Activated T-cell treated with anti-CD3 and anti-CD28 coated beads for 4 hours (primary cell): ENCODE results near the gene GET4.
"Not testable (repeated sequence)": the region's sequence is repeated elsewhere in the genome, so short reads cannot be mapped to it uniquely, and the experiment has no call there.

ENCODE experiments used
- DNase-seq: peaks from one replicate; pipeline ENCODE4 v3.0.0-alpha.2; 2020

Gene GET4

GRCh38 chr7:846958-847650, 29.2 kb upstream of the GET4 start:
- not testable (repeated sequence) for DNase-seq

DNA sequence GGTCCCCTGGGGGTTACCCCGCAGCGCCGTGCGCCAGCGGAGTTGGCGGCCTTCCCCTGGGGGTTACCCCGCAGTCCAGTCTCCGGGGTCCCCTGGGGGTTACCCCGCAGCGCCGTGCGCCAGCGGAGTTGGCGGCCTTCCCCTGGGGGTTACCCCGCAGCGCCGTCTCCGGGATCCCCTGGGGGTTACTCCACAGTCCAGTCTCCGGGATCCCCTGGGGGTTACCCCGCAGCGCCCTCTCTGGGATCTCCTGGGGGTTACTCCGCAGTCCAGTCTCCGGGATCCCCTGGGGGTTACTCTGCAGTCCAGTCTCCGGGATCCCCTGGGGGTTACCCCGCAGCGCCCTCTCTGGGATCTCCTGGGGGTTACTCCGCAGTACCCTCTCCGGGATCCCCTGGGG, 28.6 kb upstream of the GET4 start:
- not testable (repeated sequence) for DNase-seq

DNA sequence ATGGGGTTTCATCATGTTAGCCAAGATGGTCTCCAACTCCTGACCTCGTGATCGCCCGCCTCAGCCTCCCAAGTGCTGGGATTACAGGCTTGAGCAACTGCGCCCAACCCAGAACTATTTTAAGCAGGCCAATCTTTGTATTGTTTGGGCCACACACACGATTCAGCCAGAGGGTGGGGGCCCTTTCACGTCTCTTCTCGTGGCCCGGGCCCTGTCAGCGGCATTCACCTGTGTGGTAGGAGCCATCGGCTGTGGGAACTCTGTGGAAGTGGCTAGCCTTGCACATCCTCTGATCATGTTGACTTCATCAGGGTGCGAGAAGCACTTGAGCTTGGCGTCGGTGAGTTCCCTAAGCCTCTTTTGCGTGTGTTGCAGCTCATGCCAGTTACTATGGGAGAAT, 27.2 kb upstream of the GET4 start:
- no peak for DNase-seq

DNA sequence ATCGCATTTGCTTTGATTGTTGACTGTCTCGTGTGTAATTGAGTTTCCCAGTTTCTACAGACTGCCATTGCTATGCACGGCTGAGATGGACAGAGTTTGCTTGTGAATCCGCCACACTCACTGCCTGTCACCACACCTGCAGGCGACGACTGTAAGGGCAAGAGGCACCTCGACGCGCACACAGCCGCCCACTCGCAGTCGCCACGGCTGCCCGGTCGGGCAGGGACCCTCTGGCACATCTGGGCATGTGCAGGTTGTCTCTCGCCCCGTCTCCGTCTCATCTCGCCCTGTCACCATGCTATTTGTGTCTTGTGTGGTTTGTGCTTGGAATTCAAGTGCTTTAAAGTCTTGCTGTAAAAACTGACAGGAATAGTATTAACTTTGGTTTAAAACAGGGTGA, 26.6 kb upstream of the GET4 start:
- no peak for DNase-seq

DNA sequence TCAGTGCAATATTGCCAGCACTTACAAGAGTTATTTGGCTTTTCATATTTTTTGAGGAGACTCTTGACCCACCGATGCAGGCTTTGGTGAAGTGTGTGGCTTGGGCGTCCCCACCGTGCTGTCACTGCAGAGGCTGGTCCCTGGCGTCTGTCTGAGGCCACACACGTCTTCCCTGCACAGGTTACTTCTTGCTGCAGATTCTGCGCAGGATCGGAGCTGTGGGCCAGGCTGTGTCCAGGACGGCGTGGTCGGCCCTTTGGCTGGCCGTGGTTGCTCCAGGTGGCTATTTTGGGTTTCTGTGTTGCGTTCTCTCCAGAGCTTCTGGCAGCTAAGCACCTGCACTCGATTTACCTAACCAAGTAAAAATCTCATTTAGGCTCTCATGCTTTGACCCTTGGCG, 25.1 kb upstream of the GET4 start:
- no peak for DNase-seq

DNA sequence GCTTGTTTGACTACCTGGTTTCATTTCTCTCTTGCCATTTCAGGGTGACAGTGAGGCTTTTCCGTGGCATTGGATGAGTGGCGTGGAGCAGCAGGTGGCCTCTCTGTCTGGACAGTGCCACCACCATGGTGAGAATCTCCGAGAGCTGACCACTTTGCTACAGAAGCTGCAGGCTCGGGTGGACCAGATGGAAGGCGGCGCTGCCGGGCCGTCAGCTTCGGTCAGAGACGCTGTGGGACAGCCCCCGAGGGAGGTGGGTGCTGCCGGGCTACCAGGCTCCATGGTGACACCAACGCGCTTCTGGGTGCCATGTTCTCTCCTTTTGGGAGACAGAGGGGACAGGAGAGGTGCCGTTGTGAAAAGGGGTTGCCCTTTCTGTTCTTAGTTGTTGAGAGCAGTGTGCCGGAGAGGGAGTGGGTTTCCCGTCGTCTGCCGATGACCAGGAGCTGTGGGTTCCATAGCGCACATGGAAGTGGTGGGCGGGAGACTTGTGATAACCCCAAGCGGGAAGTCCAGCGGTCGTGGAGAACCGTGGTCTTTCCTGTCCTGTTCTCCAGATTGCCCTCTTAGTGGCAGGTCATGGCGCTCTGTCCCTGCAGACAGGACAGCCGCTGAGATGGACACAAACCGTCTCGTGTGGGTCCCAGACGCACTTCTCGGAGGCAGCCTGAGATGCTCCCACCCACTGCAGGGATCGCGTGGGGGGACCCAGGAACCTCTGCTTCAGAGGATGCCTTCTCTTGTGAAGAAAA, 22.8 kb upstream of the GET4 start:
- no peak for DNase-seq

GRCh38 chr7:854118-854775, 22.1 kb upstream of the GET4 start:
- no peak for DNase-seq

GRCh38 chr7:855686-856369, 20.5 kb upstream of the GET4 start:
- no peak for DNase-seq

DNA sequence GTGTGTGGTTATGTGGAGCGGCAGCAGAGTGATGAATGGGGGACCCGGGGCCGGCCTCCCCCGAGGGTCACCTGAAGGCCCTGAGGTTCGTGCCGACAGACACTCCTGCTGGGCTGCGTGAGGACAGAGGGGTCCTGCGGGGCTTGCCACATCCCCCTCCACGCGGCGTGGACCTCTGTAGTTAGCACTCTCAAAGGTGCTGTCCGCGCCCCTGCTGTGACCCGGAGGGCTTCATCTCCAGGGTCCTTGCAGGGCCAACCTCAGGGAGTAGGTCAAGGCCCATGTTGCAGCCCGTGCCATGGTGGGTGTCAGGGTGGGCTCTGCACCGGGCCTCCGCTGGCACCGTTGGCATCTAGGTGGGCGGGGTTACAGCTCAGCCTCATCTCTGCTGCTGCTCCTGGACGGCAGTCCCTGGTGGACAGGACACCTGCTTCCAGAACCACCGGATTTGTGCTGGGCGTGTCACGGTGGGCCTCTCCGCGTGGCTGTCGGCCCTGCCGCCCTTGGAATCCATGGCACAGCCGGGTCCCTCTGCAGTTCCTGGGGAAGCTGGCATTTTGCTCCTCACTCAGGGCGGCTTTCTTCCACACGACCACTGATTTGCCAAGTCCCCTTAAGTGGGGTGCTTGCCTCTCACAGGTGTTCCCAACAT, 19.8 kb upstream of the GET4 start:
- DNase-seq = no peak

DNA sequence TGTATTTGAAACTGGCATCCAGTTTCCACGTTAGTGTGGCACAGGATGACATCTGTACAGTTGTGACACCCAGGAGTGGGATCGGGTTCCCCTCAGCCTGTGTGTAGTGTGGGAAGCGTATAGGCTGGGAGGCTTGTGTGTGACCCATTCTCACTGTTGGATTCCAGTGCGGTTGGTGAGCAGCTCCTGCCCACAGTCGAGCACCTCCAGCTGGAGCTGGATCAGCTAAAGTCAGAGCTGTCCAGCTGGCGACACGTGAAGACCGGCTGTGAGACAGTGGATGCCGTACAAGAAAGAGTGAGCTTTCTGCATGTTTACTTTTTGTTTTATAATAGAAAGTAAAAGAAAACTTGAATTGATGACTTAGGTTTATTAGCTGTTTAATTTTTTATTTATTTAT, 18.7 kb upstream of the GET4 start:
- no peak for DNase-seq

DNA sequence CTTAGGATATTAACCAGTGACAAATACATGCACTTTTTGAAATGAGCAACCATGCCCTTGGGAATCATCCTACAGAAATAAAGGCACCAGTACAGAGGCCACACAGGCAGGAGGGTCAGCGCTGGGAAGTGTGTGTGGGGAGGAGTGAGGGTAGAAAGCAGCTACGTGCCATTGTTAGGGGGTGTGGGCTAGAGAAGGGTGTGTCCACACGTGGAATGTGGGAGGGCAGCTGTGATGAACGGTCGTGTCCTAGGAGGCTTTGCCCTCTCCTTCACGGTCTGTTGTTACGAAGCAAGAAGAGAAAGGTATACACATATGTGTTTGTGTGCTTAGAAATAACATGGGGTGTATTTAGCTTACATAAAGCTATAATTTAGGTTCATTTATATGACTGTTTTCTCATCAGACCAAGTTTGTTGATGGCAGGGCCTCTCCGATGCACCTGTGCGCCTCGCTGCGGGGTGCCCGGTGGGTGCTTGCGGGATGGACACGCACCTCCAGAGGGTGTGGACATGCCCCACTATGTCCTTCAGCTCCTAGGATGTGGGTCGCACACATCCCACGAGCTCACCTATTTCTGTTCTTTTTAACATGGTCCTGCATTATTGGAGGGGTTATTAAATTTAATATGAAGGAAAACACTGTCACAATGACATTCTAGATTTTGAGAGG, 16.9 kb upstream of the GET4 start:
- DNase-seq = no peak

DNA sequence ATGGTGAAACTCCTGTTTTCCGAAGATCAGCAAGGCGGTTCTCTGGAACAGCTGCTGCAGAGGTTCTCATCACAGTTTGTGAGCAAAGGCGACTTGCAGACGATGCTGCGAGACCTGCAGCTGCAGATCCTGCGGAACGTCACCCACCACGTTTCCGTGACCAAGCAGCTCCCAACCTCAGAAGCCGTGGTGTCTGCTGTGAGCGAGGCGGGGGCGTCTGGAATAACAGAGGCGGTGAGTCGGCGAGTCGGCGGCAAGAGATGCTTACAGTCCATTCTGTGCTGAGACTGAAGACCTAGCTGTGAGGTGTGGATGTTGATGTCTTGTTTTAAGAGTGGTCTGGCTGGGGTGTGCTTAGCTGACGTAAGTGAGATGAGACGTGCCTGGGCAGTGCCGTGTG, 16.2 kb upstream of the GET4 start:
- DNase-seq = no peak

DNA sequence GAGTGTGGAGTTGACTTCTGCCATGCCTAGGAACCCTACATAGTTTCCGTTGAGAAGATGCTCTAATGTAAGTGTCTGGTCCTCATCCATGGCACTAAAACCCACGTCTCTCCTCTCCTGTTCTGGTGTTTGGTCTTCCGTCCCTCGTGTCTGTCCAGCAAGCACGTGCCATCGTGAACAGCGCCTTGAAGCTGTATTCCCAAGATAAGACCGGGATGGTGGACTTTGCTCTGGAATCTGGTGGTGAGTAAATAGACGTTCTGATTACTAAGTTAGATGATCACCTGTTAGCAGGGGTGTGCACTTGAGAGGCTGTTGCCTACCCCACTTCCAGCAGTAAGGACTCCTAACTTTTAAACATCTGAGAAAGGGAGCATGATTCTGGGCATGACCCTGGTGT, 15.1 kb upstream of the GET4 start:
- no peak for DNase-seq

DNA sequence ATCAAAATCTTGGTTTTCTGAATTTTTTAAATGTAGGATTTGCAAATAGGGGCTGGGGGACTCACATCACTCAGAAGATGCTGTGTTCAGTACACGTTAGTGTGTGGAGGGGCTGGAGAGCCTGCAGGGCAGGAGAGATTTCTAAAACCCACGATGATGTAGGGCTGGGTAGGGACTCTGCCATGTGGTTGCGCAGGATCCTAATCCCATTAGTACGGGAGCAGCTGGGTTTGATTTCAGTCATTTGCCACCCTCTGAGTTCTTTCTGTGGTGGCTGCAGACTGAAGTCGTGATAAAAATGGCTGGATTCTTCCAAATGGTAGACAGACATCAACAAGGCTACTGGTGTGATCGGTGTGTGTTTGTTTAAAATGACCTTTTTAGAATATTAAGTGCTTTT, 14.2 kb upstream of the GET4 start:
- DNase-seq = no peak

DNA sequence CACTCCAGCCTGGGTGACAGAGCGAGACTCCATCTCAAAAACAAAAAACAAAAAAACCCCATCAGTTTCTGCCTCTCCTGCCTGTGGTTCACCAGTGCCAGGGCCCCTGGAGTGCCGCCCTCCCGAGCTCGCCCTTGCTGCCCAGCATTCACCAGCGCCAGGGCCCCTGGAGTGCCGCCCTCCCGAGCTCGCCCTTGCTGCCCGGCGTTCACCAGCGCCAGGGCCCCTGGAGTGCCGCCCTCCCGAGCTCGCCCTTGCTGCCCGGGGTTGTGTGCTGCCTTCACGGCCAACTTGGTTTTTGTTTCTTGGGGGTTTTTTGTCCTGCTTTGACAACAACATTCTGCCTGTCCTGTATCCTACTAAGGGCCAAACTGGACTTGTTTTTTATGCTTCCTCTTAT, 13.2 kb upstream of the GET4 start:
- no peak for DNase-seq

GRCh38 chr7:865921-866320, 10.4 kb upstream of the GET4 start:
- DNase-seq = no peak

GRCh38 chr7:867001-867405, 9.4 kb upstream of the GET4 start:
- no peak for DNase-seq

- no peak for DNase-seq
These were observed 8.8 kb upstream of the GET4 start for GRCh38 chr7:867406-868188.

DNA sequence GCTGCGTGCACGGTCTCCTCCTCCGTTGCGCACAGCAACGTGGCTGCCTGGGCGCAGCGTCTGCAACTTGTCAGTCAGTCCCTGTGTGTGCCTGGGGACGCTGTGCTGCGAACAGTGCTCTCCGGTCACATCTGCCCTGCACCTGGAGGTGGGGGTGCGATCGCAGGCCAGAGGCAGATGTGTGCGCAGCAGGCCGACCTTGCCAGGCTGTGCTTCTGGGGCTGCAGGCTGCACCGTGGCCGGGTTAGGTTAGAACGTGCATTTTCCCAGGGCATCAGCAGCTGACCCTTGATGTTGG, 8.2 kb upstream of the GET4 start:
- DNase-seq = no peak

- no peak for DNase-seq
These were observed 7.0 kb upstream of the GET4 start for GRCh38 chr7:869348-869747.

DNA sequence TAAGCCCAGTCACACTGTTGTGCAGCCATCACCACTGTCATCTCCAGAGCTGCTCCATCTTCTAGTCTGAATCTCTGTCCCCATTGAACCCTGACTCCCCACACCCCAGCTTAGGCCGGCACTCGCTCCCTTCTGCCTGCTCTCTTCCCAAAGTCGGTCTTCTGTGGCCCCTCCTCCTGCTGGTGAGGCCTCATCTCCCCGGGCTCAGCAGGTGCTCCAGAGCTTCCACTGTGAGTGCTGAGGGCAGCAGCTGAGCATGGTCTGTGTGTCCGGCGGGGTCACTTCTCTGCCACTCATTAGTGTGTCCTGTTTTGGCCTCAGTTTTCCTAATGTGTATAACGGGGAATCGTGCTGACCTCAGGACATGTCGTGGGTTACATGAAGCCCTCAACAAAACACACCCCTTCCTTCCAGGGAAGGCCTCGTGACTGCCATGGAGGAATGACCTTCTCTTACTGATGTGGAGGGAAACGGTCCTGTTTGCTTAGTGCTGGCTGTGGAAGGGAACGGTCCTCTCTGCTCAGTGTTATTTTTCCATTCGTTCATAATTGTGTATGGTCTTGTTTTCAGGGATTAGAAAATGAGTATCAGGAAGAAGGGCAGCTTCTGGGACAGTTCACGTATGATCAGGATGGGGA, 4.3 kb upstream of the GET4 start:
- no peak for DNase-seq
